Endothelial cell of umbilical vein (primary cell): ENCODE results near the gene EHD3.

Experiments
- EZH2 ChIP-seq: IDR thresholded peaks from 2 replicates; pipeline ENCODE4 v1.6.1; 2012; ENCODE audit warnings: borderline replicate concordance, low read depth, mild to moderate bottlenecking, moderate library complexity, low read length, inconsistent platforms; ENCODE audit not compliant: severe bottlenecking
- FOS ChIP-seq: IDR thresholded peaks from 2 replicates; pipeline ENCODE4 v1.6.1; 2011; ENCODE audit warnings: mild to moderate bottlenecking, low read length, moderate library complexity, borderline replicate concordance; ENCODE audit not compliant: insufficient read depth
- MYC ChIP-seq: IDR thresholded peaks from one replicate; pipeline ENCODE4 v1.6.1; 2011; ENCODE audit warnings: mild to moderate bottlenecking, low read depth, low read length
- POLR2A ChIP-seq: IDR thresholded peaks from 2 replicates; pipeline ENCODE4 v1.6.1; 2012; ENCODE audit warnings: low read depth, mild to moderate bottlenecking, control low read depth, low read length
- TF ChIP-seq, protein P1 (sequence below), 2 donors: IDR thresholded peaks; 1 replicate in 1 of 2; 2 replicates in 1 of 2; pipeline ENCODE4 v1.5.1; 2011; ENCODE audit warnings: low read length in 2 of 2, mild to moderate bottlenecking in 2 of 2, moderate library complexity in 2 of 2, control low read depth in 1 of 2, inconsistent platforms in 1 of 2, low read depth in 1 of 2; ENCODE audit not compliant: insufficient read depth in 1 of 2; ENCODE audit errors: extremely low read depth in 1 of 2
- TF ChIP-seq, protein P2 (sequence below): IDR thresholded peaks from 2 replicates; pipeline ENCODE4 v1.6.1; 2011; ENCODE audit not compliant: insufficient read depth, insufficient read length

DNA sequence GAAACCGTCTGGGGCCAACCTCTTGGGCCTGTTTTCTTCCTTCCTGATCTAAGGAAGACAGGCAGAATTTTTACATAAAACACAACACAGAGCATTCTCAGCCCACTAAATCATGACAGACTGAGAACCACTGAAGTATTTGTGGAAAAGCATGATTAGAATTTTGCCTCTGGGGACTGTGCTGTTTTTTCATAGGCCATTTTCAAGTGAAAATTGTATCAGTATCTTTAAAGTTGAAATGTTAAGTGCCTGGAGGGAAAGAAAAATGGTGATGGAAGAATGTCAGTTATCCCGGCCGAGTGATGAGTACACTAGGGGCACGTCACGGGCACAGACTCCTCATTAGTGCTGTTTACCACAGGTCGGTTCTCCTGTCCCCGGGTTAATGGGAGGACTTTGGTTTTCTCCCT lies 36.9 kb downstream of the EHD3 start:
- TF ChIP-seq, protein P1, sequence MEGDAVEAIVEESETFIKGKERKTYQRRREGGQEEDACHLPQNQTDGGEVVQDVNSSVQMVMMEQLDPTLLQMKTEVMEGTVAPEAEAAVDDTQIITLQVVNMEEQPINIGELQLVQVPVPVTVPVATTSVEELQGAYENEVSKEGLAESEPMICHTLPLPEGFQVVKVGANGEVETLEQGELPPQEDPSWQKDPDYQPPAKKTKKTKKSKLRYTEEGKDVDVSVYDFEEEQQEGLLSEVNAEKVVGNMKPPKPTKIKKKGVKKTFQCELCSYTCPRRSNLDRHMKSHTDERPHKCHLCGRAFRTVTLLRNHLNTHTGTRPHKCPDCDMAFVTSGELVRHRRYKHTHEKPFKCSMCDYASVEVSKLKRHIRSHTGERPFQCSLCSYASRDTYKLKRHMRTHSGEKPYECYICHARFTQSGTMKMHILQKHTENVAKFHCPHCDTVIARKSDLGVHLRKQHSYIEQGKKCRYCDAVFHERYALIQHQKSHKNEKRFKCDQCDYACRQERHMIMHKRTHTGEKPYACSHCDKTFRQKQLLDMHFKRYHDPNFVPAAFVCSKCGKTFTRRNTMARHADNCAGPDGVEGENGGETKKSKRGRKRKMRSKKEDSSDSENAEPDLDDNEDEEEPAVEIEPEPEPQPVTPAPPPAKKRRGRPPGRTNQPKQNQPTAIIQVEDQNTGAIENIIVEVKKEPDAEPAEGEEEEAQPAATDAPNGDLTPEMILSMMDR (IDR thresholded peaks at IDR 0.05; ENCODE audit: extremely low read depth in 1 of 2, insufficient read depth in 1 of 2, low read depth in 1 of 2, low read length in 2 of 2) = no peak
- TF ChIP-seq, protein P2, sequence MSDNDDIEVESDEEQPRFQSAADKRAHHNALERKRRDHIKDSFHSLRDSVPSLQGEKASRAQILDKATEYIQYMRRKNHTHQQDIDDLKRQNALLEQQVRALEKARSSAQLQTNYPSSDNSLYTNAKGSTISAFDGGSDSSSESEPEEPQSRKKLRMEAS = no peak
- TF ChIP-seq MYC (no peak), POLR2A (no peak), FOS (no peak), EZH2 (no peak)
